K562 (cell line): ENCODE results near the gene TRAP1. TPM values are rescaled to one million over a fixed set of nuclear protein-coding genes. Genes with fewer than 3 reads are reported as not detected.

Source experiments
- ATAC-seq: fragments of 200-7000 bp; cut with Tn5 transposase; 3 replicates; pipeline ENCODE4 v1.9.1; 2020; ENCODE audit warnings: moderate library complexity
- BruUV-seq: library from RNA; stranded (reverse); fragments of 400-500 nt; replicated peaks from 2 replicates; lab custom pipeline; 2021; lab: Mats Ljungman, UMichigan
- CTCF ChIA-PET: fragments of 300-600 bp; formaldehyde crosslinking; extraction: SDS; loops from one replicate; lab custom pipeline; 2021; ENCODE audit warnings: low intra/inter-chr PET ratio; lab: Yijun Ruan, JAX
- POLR2A ChIA-PET: fragments of 300-600, 350-650 bp; sonication (Branson Sonifier 250); formaldehyde crosslinking; extraction: SDS; loops from one replicate; lab custom pipeline; 2021; ENCODE audit warnings: antibody characterized with exemption, inconsistent platforms; lab: Yijun Ruan, JAX
- DNase-seq, 4 experiments: peaks; one replicate each; pipeline versions ENCODE4 v3.0.0 to v3.0.0-alpha.2; 2011 to 2018; ENCODE audit warnings: low spot score in 3 of 4, mixed read lengths in 3 of 4; ENCODE audit errors: extremely low read depth in 1 of 4
- FAIRE-seq: peaks from 2 replicates; lab custom pipeline; 2011; peaks lifted over from hg19 to GRCh38; lab: Jason Lieb, UNC
- H2AFZ ChIP-seq: 2 replicates; pipeline ENCODE4 v1.6.0; 2011; ENCODE audit warnings: low read depth, low read length, control low read depth, inconsistent platforms
- H3K27ac ChIP-seq: fragments of 200-600 bp; 3 replicates; pipeline ENCODE4 v1.8.0; 2011; ENCODE audit warnings: low read depth, mild to moderate bottlenecking, control low read depth, inconsistent platforms, low read length, moderate library complexity, mixed read lengths; ENCODE audit errors: extremely low read depth
- H3K27me3 ChIP-seq, 2 experiments: fragments of 300-600 bp in 1 of 2; 2 replicates in 1 of 2; 3 replicates in 1 of 2; pipeline versions ENCODE4 v1.6.0 to v1.8.0; 2011; ENCODE audit warnings: inconsistent platforms in 2 of 2, low read length in 2 of 2, mild to moderate bottlenecking in 1 of 2, mixed read lengths in 1 of 2, moderate library complexity in 1 of 2; ENCODE audit not compliant: control insufficient read depth in 2 of 2, insufficient read depth in 2 of 2
- H3K36me3 ChIP-seq: fragments of 300-600 bp; 3 replicates; pipeline ENCODE4 v1.8.0; 2011; ENCODE audit warnings: mild to moderate bottlenecking, low read length, inconsistent platforms; ENCODE audit not compliant: control insufficient read depth, insufficient read depth
- H3K4me1 ChIP-seq, 2 experiments: fragments of 200-600 bp in 1 of 2; replicated peaks in 1 of 2; 2 replicates in 1 of 2; 3 replicates in 1 of 2; pipeline versions ENCODE4 v1.5.1 to v1.8.0; 2011; ENCODE audit warnings: inconsistent platforms in 2 of 2, low read length in 2 of 2, mild to moderate bottlenecking in 1 of 2, mixed read lengths in 1 of 2, moderate library complexity in 1 of 2; ENCODE audit not compliant: control insufficient read depth in 2 of 2, insufficient read depth in 2 of 2
- H3K4me2 ChIP-seq: 2 replicates; pipeline ENCODE4 v1.6.1; 2011; ENCODE audit warnings: low read length, control low read depth, inconsistent platforms, mixed read lengths; ENCODE audit not compliant: insufficient read depth
- H3K4me3 ChIP-seq: fragments of 200-600 bp; sonication (generic), shearing (Covaris generic); 2 replicates; pipeline ENCODE4 v1.5.1; 2016; ENCODE audit warnings: control low read depth, inconsistent platforms
- H3K79me2 ChIP-seq: fragments of 200-600 bp; 3 replicates; pipeline ENCODE4 v1.8.0; 2011; ENCODE audit warnings: low read length, inconsistent platforms; ENCODE audit not compliant: control insufficient read depth, insufficient read depth
- H3K9ac ChIP-seq, 2 experiments: 2 replicates each; pipeline versions ENCODE4 v1.6.0 to v1.6.1; 2011; ENCODE audit warnings: low read depth in 2 of 2, low read length in 2 of 2, control low read depth in 1 of 2, inconsistent platforms in 1 of 2, mild to moderate bottlenecking in 1 of 2, mixed read lengths in 1 of 2; ENCODE audit not compliant: insufficient read depth in 1 of 2
- H3K9me1 ChIP-seq: one replicate; pipeline ENCODE4 v1.6.0; 2011; ENCODE audit warnings: inconsistent platforms, mild to moderate bottlenecking, low read length, moderate library complexity; ENCODE audit not compliant: control insufficient read depth, insufficient read depth
- H3K9me3 ChIP-seq: replicated peaks from 2 replicates; pipeline ENCODE4 v1.5.1; 2011; ENCODE audit warnings: low read depth, low read length, inconsistent platforms; ENCODE audit not compliant: control insufficient read depth, insufficient read depth
- H4K20me1 ChIP-seq: replicated peaks from 2 replicates; pipeline ENCODE4 v1.6.1; 2011; ENCODE audit warnings: low read length, inconsistent platforms, mixed read lengths; ENCODE audit not compliant: control insufficient read depth, insufficient read depth
- GATAD2A ChIP-seq: fragments of 450-650 bp; IDR thresholded peaks from 2 replicates; pipeline ENCODE4 v1.6.1; 2017
- MTA2 ChIP-seq: fragments of 450-650 bp; IDR thresholded peaks from 2 replicates; pipeline ENCODE4 v1.6.1; 2016; ENCODE audit warnings: low read depth
- NELFE ChIP-seq: IDR thresholded peaks from 2 replicates; pipeline ENCODE4 v1.6.1; 2011; ENCODE audit warnings: mild to moderate bottlenecking; ENCODE audit not compliant: insufficient read depth, insufficient read length
- PHB2 ChIP-seq: fragments of 450-650 bp; IDR thresholded peaks from 2 replicates; pipeline ENCODE4 v1.6.1; 2017; ENCODE audit warnings: low read depth
- POU5F1 ChIP-seq: fragments of 150-350 bp; IDR thresholded peaks from 2 replicates; pipeline ENCODE4 v1.6.1; 2014; ENCODE audit warnings: borderline replicate concordance, low read length, low read depth, mild to moderate bottlenecking; ENCODE audit not compliant: partially characterized antibody
- TAL1 ChIP-seq: fragments of 450-650 bp; IDR thresholded peaks from 2 replicates; pipeline ENCODE4 v1.6.1; 2016; ENCODE audit warnings: mild to moderate bottlenecking
- TBP ChIP-seq: optimal IDR thresholded peaks from 2 replicates; pipeline ENCODE3; 2011; ENCODE audit warnings: low read depth, low read length, improper control_type of control experiment
- ZNF263 ChIP-seq: sonication (generic); formaldehyde crosslinking; IDR thresholded peaks from 2 replicates; pipeline ENCODE4 v1.8.0; 2022; ENCODE audit warnings: mild to moderate bottlenecking, missing genetic modification reagents, borderline replicate concordance
- WGBS: fragments of 100-300 bp; shearing (Covaris generic); methylation state at CpG from one replicate; pipeline ENCODE4 v1.1.6; 2016; ENCODE audit warnings: low coverage, mixed read lengths; ENCODE audit not compliant: insufficient coverage; ENCODE audit errors: missing lambda C conversion rate; 5-methylcytosine and 5-hydroxymethylcytosine counted together
- in situ Hi-C: fragments of 300-500 bp; cut with MboI; formaldehyde crosslinking; loops from 4 replicates; pipeline ENCODE4 v1.15.0; 2018; ENCODE audit warnings: inconsistent platforms, mixed read lengths
- intact Hi-C: fragments of 100-400 bp; cut with micrococcal nuclease; formaldehyde crosslinking; loops from 2 replicates; pipeline ENCODE4 v1.14.2; 2022
- polyA plus RNA-seq, 8 experiments: library from polyadenylated mRNA; depleted of rRNA in 4 of 8; stranded (reverse) in 5 of 8; unstranded in 3 of 8; fragments of >200 nt; fragmentation: Nextera tagmentation in 2 of 8; fragmentation: Illumina TruSeq in 1 of 8; extraction: Ambion mirVana in 2 of 8; extraction: Trizol in 1 of 8; gene quantifications; 2 replicates each; pipeline versions ENCODE4 v1.2.1 to v1.2.3, GENCODE V29; 2011 to 2014; ENCODE audit warnings: inconsistent platforms in 1 of 8, missing spikeins in 1 of 8
- total RNA-seq, 7 experiments: library from RNA; depleted of rRNA in 6 of 7; stranded (reverse); fragments of >200 nt in 6 of 7; fragmentation: Illumina TruSeq in 2 of 7; extraction: Trizol in 2 of 7; gene quantifications; 2 replicates each; pipeline versions ENCODE4 v1.2.1 to v1.2.3, GENCODE V29; 2011 to 2021; ENCODE audit warnings: low replicate concordance in 1 of 7
- TF ChIP-seq, protein P1 (sequence below): fragments of 450-650 bp; formaldehyde crosslinking; IDR thresholded peaks from 2 replicates; pipeline ENCODE4 v1.4.0; 2020; ENCODE audit warnings: mild to moderate bottlenecking
- TF ChIP-seq, protein P2 (sequence below): fragments of 450-650 bp; IDR thresholded peaks from 2 replicates; pipeline ENCODE4 v1.7.1; 2018; ENCODE audit warnings: mild to moderate bottlenecking, low read depth; ENCODE audit not compliant: partially characterized antibody
- TF ChIP-seq, protein P3 (sequence below): fragments of 250-450 bp; sonication (Bioruptor Pico); IDR thresholded peaks from 2 replicates; pipeline ENCODE4 v1.8.0; 2021; ENCODE audit warnings: mild to moderate bottlenecking, moderate library complexity

Gene TRAP1
- total and polyA plus RNA-seq, 9 of the 15 experiments (the other 6 are each of a cell fraction or from before 2014, with no cell fraction given), result 19.1 to 436 (median 301) TPM

DNA sequence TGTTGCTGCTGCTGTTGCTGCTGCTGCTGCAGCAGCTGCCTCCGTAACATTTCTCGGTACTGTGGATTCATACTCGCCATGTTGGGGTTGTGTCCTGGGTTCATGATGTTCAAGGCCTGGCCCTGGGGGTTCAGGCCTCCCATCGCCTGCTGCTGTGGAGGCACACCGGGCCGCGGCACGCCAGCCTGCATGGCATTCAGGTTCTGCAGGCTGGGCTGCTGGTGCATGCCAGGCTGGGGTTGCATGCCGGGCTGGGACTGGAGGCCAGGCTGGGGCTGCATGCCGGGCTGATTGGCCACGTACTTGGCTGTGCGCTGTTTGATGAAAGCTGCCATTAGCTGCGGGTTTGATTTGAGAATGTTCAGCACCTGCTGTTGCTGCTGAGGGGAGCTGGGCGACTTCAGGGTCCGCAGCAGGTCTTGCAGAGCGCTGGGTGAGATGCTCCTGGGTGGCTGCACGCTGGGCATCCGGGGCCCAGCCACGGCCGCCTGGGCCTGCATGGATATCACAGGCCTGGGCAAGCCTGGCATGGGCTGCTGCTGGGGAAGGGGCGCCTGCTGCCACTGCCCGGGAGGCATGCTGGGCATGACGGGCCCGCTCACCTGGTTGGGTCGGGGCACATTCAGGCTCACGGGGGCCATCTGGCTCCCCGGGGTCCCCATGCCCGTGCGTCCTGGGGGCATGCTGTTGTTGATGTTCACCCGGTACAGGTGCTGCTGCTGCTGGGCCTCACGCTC lies 11.3 kb upstream of the TRAP1 start:
- in situ Hi-C loops (no loop called here), intact Hi-C loops (no loop called here)
- H3K27ac ChIP-seq, result no peak overlapping the region
- no peak overlapping the region for H3K4me3 ChIP-seq
- TF ChIP-seq ZNF263 (CRISPR knock-in tag) (no peak), MTA2 (no peak), NELFE (no peak), TBP (no peak), TAL1 (no peak), GATAD2A (no peak), POU5F1 (no peak), PHB2 (no peak)
- TF ChIP-seq, protein P1, sequence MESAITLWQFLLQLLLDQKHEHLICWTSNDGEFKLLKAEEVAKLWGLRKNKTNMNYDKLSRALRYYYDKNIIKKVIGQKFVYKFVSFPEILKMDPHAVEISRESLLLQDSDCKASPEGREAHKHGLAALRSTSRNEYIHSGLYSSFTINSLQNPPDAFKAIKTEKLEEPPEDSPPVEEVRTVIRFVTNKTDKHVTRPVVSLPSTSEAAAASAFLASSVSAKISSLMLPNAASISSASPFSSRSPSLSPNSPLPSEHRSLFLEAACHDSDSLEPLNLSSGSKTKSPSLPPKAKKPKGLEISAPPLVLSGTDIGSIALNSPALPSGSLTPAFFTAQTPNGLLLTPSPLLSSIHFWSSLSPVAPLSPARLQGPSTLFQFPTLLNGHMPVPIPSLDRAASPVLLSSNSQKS (CRISPR knock-in tag), result no peak
- TF ChIP-seq, protein P2, sequence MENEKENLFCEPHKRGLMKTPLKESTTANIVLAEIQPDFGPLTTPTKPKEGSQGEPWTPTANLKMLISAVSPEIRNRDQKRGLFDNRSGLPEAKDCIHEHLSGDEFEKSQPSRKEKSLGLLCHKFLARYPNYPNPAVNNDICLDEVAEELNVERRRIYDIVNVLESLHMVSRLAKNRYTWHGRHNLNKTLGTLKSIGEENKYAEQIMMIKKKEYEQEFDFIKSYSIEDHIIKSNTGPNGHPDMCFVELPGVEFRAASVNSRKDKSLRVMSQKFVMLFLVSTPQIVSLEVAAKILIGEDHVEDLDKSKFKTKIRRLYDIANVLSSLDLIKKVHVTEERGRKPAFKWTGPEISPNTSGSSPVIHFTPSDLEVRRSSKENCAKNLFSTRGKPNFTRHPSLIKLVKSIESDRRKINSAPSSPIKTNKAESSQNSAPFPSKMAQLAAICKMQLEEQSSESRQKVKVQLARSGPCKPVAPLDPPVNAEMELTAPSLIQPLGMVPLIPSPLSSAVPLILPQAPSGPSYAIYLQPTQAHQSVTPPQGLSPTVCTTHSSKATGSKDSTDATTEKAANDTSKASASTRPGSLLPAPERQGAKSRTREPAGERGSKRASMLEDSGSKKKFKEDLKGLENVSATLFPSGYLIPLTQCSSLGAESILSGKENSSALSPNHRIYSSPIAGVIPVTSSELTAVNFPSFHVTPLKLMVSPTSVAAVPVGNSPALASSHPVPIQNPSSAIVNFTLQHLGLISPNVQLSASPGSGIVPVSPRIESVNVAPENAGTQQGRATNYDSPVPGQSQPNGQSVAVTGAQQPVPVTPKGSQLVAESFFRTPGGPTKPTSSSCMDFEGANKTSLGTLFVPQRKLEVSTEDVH, result no peak
- TF ChIP-seq, protein P3, sequence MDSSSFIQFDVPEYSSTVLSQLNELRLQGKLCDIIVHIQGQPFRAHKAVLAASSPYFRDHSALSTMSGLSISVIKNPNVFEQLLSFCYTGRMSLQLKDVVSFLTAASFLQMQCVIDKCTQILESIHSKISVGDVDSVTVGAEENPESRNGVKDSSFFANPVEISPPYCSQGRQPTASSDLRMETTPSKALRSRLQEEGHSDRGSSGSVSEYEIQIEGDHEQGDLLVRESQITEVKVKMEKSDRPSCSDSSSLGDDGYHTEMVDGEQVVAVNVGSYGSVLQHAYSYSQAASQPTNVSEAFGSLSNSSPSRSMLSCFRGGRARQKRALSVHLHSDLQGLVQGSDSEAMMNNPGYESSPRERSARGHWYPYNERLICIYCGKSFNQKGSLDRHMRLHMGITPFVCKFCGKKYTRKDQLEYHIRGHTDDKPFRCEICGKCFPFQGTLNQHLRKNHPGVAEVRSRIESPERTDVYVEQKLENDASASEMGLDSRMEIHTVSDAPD (CRISPR knock-in tag), result no peak
- WGBS, result 95% methylated on average over 23 of the region's 31 CpGs
- peaks cover 0 to 11% of the 10 kb centered on the region in 2 experiments; a peak in 1 of 5 replicates for H3K4me1 ChIP-seq
- H3K4me2 ChIP-seq, result no peak overlapping the region
- H3K27me3 ChIP-seq, result no peaks in the 10 kb centered on the region
- no peak overlapping the region for H2AFZ ChIP-seq
- H3K36me3 ChIP-seq, result peaks cover 53% of the 10 kb centered on the region; the same call in 2 of the 3 replicates
- FAIRE-seq (no peak), ATAC-seq (no peak), DNase-seq (no peak)
- H3K9me1 ChIP-seq, result no peaks in the 10 kb centered on the region
- no peaks in the 10 kb centered on the region for H3K9me3 ChIP-seq
- CTCF ChIA-PET, result no interaction called here
- H4K20me1 ChIP-seq, result no peaks in the 10 kb centered on the region; the same call in 1 of the 2 replicates
- H3K79me2 ChIP-seq, result no peaks in the 10 kb centered on the region
- POLR2A ChIA-PET, result interaction anchor here (1.3 kb wide), 1 partner anchor 11 kb away, joined by 6 read pairs; the partner anchor contains the start of gene TRAP1
- no TSS peak for BruUV-seq
- H3K9ac ChIP-seq, result no peak overlapping the region
